Psoas muscle (tissue), 8 donors: ENCODE results near the gene ATP6V1A. TPM values are rescaled to one million over a fixed set of nuclear protein-coding genes. Genes with fewer than 3 reads are reported as not detected.
A peak's percentile ranks its signal among the peaks of the same experiment; 100 is the strongest.

Experiments
- ATAC-seq, 4 donors: fragments of 200-7000 bp; cut with Tn5 transposase; one replicate each; pipeline ENCODE4 v1.9.1; 2020; ENCODE audit warnings: moderate library complexity in 3 of 4, mild to moderate bottlenecking in 2 of 4
- DNase-seq, 2 donors: peaks; one replicate each; pipeline ENCODE4 v3.0.0-alpha.2; 2020
- H3K27ac ChIP-seq: fragments of 200-600 bp; one replicate; pipeline ENCODE4 v1.8.0; 2022
- H3K27me3 ChIP-seq, 3 donors: fragments of 200-600 bp in 1 of 3; one replicate each; pipeline versions ENCODE4 v1.6.1 to v1.8.0; 2013 to 2022; ENCODE audit warnings: low read length in 2 of 3, mild to moderate bottlenecking in 2 of 3, moderate library complexity in 1 of 3; ENCODE audit not compliant: insufficient read depth in 3 of 3
- H3K36me3 ChIP-seq, 2 donors: fragments of 200-600 bp in 1 of 2; one replicate each; pipeline versions ENCODE4 v1.6.1 to v1.8.0; 2013 to 2022; ENCODE audit warnings: low read depth in 1 of 2, mild to moderate bottlenecking in 1 of 2, moderate library complexity in 1 of 2; ENCODE audit not compliant: insufficient read depth in 1 of 2
- H3K4me1 ChIP-seq: fragments of 200-600 bp; one replicate; pipeline ENCODE4 v1.8.0; 2022
- H3K4me3 ChIP-seq: fragments of 200-600 bp; one replicate; pipeline ENCODE4 v1.8.0; 2022; ENCODE audit warnings: mild to moderate bottlenecking
- H3K9me3 ChIP-seq: fragments of 200-600 bp; one replicate; pipeline ENCODE4 v1.8.0; 2022
- WGBS, 3 donors: extraction: QIAGEN DNeasy Blood & Tissue Kit; methylation state at CpG; one replicate each; pipeline versions ENCODE4 v1.1.6 to v1.1.7; 2013; 5-methylcytosine and 5-hydroxymethylcytosine counted together
- intact Hi-C, 2 donors: fragments of 100-400 bp; cut with DNase I; formaldehyde crosslinking; loops; one replicate each; pipeline versions ENCODE4 v1.11.0 to v1.14.2; 2022
- polyA plus RNA-seq, 3 donors: library from polyadenylated mRNA; stranded (reverse); fragments of 200-250 nt; gene quantifications; one replicate each; pipeline ENCODE4 v1.2.3, GENCODE V29; 2013
- total RNA-seq, 4 donors: library from RNA; stranded (reverse); fragmentation: NEBNext Ultra II Directional in 2 of 4; extraction: Animal tissue kit (Norgen Biotek cat#: 25700) in 2 of 4; gene quantifications; one replicate each; pipeline versions ENCODE4 v1.2.1 to v1.2.4, GENCODE V29; 2021 to 2023
- TF ChIP-seq, protein P1 (sequence below): fragments of 200-600 bp; IDR thresholded peaks from one replicate; pipeline ENCODE4 v1.8.0; 2022; ENCODE audit warnings: antibody characterized with exemption
- donor health status: healthy with polysubstance abuse.
- donor health status: DM: no; HTN: no; CAD: no; lungs with moderate emphysema.
- donor health status: Bipolar disorder and iron deficiency.
- donor health status: healthy.
- donor health status: DM: yes; HTN: yes; CAD: no.
- donor health status: DM: no; HTN: no; CAD: no.
- donor health status: DM: no; HTN: no; CAD: no.
- donor health status: DM: yes; HTN: yes; CAD: no.

Gene ATP6V1A
- total and polyA plus RNA-seq, 7 donors, result 4.2 to 20.6 (median 17.0) TPM

- Histone ChIP-seq H3K4me3 (no peak overlapping the region), H3K4me1 (peaks cover 25% of the 10 kb centered on the region), H3K27me3 (no peaks in the 10 kb centered on the region), H3K27ac (no peak overlapping the region), H3K36me3 (peaks cover 0 to 44% of the 10 kb centered on the region in 2 donors), H3K9me3 (no peaks in the 10 kb centered on the region)
- intact Hi-C loops, result no loop called here
- TF ChIP-seq, protein P1, sequence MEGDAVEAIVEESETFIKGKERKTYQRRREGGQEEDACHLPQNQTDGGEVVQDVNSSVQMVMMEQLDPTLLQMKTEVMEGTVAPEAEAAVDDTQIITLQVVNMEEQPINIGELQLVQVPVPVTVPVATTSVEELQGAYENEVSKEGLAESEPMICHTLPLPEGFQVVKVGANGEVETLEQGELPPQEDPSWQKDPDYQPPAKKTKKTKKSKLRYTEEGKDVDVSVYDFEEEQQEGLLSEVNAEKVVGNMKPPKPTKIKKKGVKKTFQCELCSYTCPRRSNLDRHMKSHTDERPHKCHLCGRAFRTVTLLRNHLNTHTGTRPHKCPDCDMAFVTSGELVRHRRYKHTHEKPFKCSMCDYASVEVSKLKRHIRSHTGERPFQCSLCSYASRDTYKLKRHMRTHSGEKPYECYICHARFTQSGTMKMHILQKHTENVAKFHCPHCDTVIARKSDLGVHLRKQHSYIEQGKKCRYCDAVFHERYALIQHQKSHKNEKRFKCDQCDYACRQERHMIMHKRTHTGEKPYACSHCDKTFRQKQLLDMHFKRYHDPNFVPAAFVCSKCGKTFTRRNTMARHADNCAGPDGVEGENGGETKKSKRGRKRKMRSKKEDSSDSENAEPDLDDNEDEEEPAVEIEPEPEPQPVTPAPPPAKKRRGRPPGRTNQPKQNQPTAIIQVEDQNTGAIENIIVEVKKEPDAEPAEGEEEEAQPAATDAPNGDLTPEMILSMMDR, result no peak
- WGBS, 3 donors, result 98 to 99% (median 98%) methylated on average over 1 of the region's 1 CpG
- ATAC-seq, result peak in 2 of 4 donors; percentile 50 to 54
- no peak for DNase-seq
These were observed 27.5 kb upstream of the ATP6V1A start for GRCh38 chr3:113719294-113719693.

DNA sequence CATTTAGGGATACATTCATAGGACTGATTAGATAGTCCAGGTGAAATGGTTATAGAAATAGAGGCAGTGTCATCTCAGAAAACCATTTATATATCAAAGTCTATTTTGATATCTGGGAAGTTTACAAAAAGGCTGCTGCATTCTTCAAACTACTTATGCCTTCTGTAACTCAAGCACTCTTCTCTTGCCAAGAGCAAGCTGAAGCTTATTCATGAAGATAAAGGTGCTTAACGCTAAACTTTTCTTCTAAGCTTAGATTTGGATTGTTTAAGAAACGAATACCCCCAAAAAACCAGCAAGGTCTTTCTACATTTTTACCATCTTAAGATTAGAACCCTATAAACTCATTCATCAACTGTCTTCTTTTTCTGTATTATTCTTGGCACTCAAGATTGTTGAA is 27.1 kb upstream of the ATP6V1A start:
- Histone ChIP-seq H3K36me3 (peaks cover 3 to 44% of the 10 kb centered on the region in 2 donors), H3K9me3 (no peaks in the 10 kb centered on the region), H3K4me1 (peaks cover 25% of the 10 kb centered on the region), H3K27me3 (no peaks in the 10 kb centered on the region), H3K4me3 (no peak overlapping the region), H3K27ac (no peak overlapping the region)
- TF ChIP-seq, protein P1, result no peak
- WGBS, 3 donors, result 94 to 96% (median 96%) methylated on average over 2 of the region's 2 CpGs
- ATAC-seq (no peak), DNase-seq (no peak)
- intact Hi-C loops, result no loop called here

DNA sequence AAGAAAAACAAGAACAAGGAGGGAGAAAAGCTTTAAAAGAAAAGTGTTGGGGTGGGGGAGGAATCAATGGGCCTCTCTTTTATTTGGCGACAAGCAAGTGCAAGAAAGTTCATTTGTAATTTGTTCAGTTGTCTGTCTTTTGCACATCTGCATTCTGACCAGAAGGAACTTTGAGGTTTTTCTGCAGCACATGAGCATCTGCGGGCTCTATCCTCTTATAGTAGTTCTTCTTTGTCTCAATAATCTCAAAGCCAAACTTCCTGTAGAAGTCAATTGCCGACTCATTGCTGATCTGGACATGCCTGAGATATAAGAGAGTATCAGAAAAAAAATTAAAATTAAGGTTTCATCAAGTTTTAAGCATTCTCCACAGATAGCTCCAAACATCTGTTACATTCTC is 25.2 kb upstream of the ATP6V1A start:
- Histone ChIP-seq H3K36me3 (peaks cover 3 to 41% of the 10 kb centered on the region in 2 donors), H3K4me1 (peaks cover 23% of the 10 kb centered on the region), H3K9me3 (no peaks in the 10 kb centered on the region), H3K4me3 (no peak overlapping the region), H3K27ac (no peak overlapping the region), H3K27me3 (no peaks in the 10 kb centered on the region)
- intact Hi-C loops, result no loop called here
- ATAC-seq (no peak), DNase-seq (no peak)
- TF ChIP-seq, protein P1, result no peak
- WGBS, 3 donors, result 80 to 88% (median 83%) methylated on average over 3 of the region's 3 CpGs

DNA sequence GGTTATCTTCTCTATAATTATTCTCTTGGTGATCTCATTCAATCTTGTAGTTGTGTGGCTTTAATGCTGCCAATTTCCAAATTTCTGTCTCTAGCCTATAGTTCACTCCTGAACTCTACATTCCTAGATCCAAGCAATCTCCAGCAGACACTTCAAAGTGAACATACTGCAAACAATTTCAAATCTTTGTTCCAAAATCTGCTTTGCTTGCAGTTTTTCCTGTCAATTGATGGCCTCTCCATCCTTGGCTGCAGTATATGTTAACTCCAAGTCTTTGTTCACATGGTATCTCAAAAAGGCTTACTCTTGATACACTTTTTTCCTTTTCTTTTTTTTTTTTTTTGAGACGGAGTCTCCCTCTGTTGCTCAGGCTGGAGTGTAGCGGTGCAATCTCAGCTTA is 18.2 kb upstream of the ATP6V1A start:
- H3K36me3 ChIP-seq, result peaks cover under 1 to 3% of the 10 kb centered on the region in 2 donors
- H3K27me3 ChIP-seq, result no peaks in the 10 kb centered on the region
- H3K4me3 ChIP-seq, result no peak overlapping the region
- ATAC-seq (peak in 1 of 4 donors; percentile 32), DNase-seq (no peak)
- WGBS, 3 donors, result 94 to 100% (median 96%) methylated on average over 2 of the region's 2 CpGs
- H3K4me1 ChIP-seq, result peaks cover 37% of the 10 kb centered on the region
- no peak overlapping the region for H3K27ac ChIP-seq
- TF ChIP-seq, protein P1, result no peak
- intact Hi-C loops, result no loop called here
- no peaks in the 10 kb centered on the region for H3K9me3 ChIP-seq

- DNase-seq (no peak), ATAC-seq (no peak)
- WGBS, 3 donors, result 55 to 74% (median 69%) methylated on average over 1 of the region's 1 CpG
- TF ChIP-seq, protein P1, result no peak
- intact Hi-C loops, result loop anchor here in 1 of 2 donors (10.0 kb wide), 1 partner anchor 184 kb away; no protein-coding TSS in a partner anchor
- no peak overlapping the region for H3K4me3 ChIP-seq
- H3K27me3 ChIP-seq, result no peaks in the 10 kb centered on the region
- no peak overlapping the region for H3K27ac ChIP-seq
- H3K9me3 ChIP-seq, result no peaks in the 10 kb centered on the region
- no peaks in the 10 kb centered on the region for H3K36me3 ChIP-seq
- H3K4me1 ChIP-seq, result peaks cover 54% of the 10 kb centered on the region
These were observed 16.3 kb upstream of the ATP6V1A start for GRCh38 chr3:113730550-113730949.
